ENCODE measurements around the gene MACROD2.

GRCh38 chr20:15600565-15600964 is 1605.2 kb downstream of the MACROD2 start:
- TF ChIP-seq POLR2AphosphoS5 (IDR thresholded peaks at IDR 0.05) (no peak), EP300 (IDR thresholded peaks at IDR 0.05; ENCODE audit: low read depth) (no peak)
